GM12878 (cell line): ENCODE measurements around the gene CHD1L. TPM values are rescaled to one million over a fixed set of nuclear protein-coding genes. Genes with fewer than 3 reads are reported as not detected.

Source experiments
- ATAC-seq: fragments of 200-7000 bp; cut with Tn5 transposase; 3 replicates; pipeline ENCODE4 v1.9.1; 2020; ENCODE audit warnings: mild to moderate bottlenecking, moderate library complexity
- BruUV-seq: library from RNA; stranded (reverse); fragments of 400-500 nt; replicated peaks from 2 replicates; lab custom pipeline; 2021; lab: Mats Ljungman, UMichigan
- CTCF ChIA-PET: fragments of 300-600 bp; sonication (Branson Sonifier 250); formaldehyde crosslinking; extraction: SDS; loops from one replicate; lab custom pipeline; 2021; ENCODE audit warnings: inconsistent platforms; lab: Yijun Ruan, JAX
- POLR2A ChIA-PET: fragments of 350-600 bp; formaldehyde crosslinking; extraction: SDS; loops from one replicate; lab custom pipeline; 2021; ENCODE audit warnings: inconsistent platforms; lab: Charles Lee
- RAD21 ChIA-PET: fragments of 300-600 bp; sonication (Branson Sonifier 250); formaldehyde crosslinking; loops from one replicate; lab custom pipeline; 2023; ENCODE audit warnings: antibody characterized with exemption; ENCODE audit not compliant: unreplicated experiment; lab: Charles Lee
- SMC1A ChIA-PET: fragments of 300-600 bp; sonication (Branson Sonifier 250); formaldehyde crosslinking; loops from one replicate; lab custom pipeline; 2023; ENCODE audit not compliant: unreplicated experiment, uncharacterized antibody; lab: Charles Lee
- DNase-seq: peaks from one replicate; pipeline ENCODE4 v3.0.0-alpha.2; 2011; ENCODE audit warnings: low read depth, low spot score
- FAIRE-seq: peaks from 3 replicates; lab custom pipeline; 2011; peaks lifted over from hg19 to GRCh38; lab: Jason Lieb, UNC
- H2AFZ ChIP-seq: 2 replicates; pipeline ENCODE4 v1.6.0; 2011; ENCODE audit warnings: low read depth, low read length, control low read depth; ENCODE audit not compliant: control insufficient read depth
- H3K27ac ChIP-seq: 2 replicates; pipeline ENCODE4 v1.5.1; 2011; ENCODE audit warnings: control low read depth; ENCODE audit not compliant: control insufficient read depth, insufficient read depth
- H3K27me3 ChIP-seq, 2 experiments: replicated peaks in 1 of 2; 2 replicates each; pipeline versions ENCODE4 v1.6.0 to v1.6.1; 2011; ENCODE audit warnings: low read length in 1 of 2; ENCODE audit not compliant: control insufficient read depth in 2 of 2, insufficient read depth in 2 of 2
- H3K36me3 ChIP-seq, 2 experiments: 2 replicates each; pipeline ENCODE4 v1.5.1; 2011; ENCODE audit warnings: low read length in 1 of 2; ENCODE audit not compliant: control insufficient read depth in 2 of 2, insufficient read depth in 2 of 2
- H3K4me1 ChIP-seq: 2 replicates; pipeline ENCODE4 v1.6.1; 2011; ENCODE audit warnings: mild to moderate bottlenecking, low read length, moderate library complexity, mixed read lengths; ENCODE audit not compliant: control insufficient read depth, insufficient read depth
- H3K4me2 ChIP-seq: 2 replicates; pipeline ENCODE4 v1.6.0; 2011; ENCODE audit warnings: control low read depth; ENCODE audit not compliant: control insufficient read depth, insufficient read depth
- H3K4me3 ChIP-seq: fragments of 200-600 bp; sonication (generic); 2 replicates; pipeline ENCODE4 v1.5.1; 2016
- H3K79me2 ChIP-seq: 2 replicates; pipeline ENCODE4 v1.6.0; 2011; ENCODE audit warnings: low read length; ENCODE audit not compliant: control insufficient read depth, insufficient read depth
- H3K9ac ChIP-seq: 2 replicates; pipeline ENCODE4 v1.8.0; 2011; ENCODE audit warnings: low read length, control low read depth, mixed read lengths; ENCODE audit not compliant: control insufficient read depth, insufficient read depth
- H3K9me3 ChIP-seq: replicated peaks from 3 replicates; pipeline ENCODE4 v1.5.1; 2011; ENCODE audit warnings: mild to moderate bottlenecking, low read length; ENCODE audit not compliant: control insufficient read depth, insufficient read depth
- H4K20me1 ChIP-seq: 2 replicates; pipeline ENCODE4 v1.6.0; 2011; ENCODE audit not compliant: control insufficient read depth, insufficient read depth
- ASH2L ChIP-seq: fragments of 300-600, 200-600 bp; sonication (generic); IDR thresholded peaks from 2 replicates; pipeline ENCODE4 v1.6.1; 2017; ENCODE audit warnings: low read depth, mild to moderate bottlenecking, borderline replicate concordance
- BCLAF1 ChIP-seq: fragments of 450-650 bp; IDR thresholded peaks from 2 replicates; pipeline ENCODE4 v1.6.1; 2017; ENCODE audit warnings: antibody characterized with exemption, mild to moderate bottlenecking, moderate library complexity
- CHD1 ChIP-seq: IDR thresholded peaks from 2 replicates; pipeline ENCODE4 v1.6.1; 2012; ENCODE audit warnings: low read depth, low read length, improper control_type of control experiment
- E2F4 ChIP-seq: IDR thresholded peaks from 2 replicates; pipeline ENCODE4 v1.6.1; 2012; ENCODE audit warnings: low read depth, low read length, improper control_type of control experiment
- ETV6 ChIP-seq, 2 experiments: fragments of 450-650 bp in 1 of 2; IDR thresholded peaks in 1 of 2; conservative IDR thresholded peaks in 1 of 2; 2 replicates each; pipeline ENCODE4 v1.6.1; 2014; ENCODE audit warnings: antibody characterized with exemption in 1 of 2, borderline replicate concordance in 1 of 2, low read depth in 1 of 2, mild to moderate bottlenecking in 1 of 2, moderate library complexity in 1 of 2
- FOXK2 ChIP-seq: fragments of 450-650 bp; IDR thresholded peaks from 2 replicates; pipeline ENCODE4 v1.6.1; 2017; ENCODE audit warnings: mild to moderate bottlenecking, moderate library complexity
- GATAD2B ChIP-seq: fragments of 450-650 bp; conservative IDR thresholded peaks from 2 replicates; pipeline ENCODE4 v1.6.1; 2017; ENCODE audit warnings: low read depth, mild to moderate bottlenecking, moderate library complexity
- HCFC1 ChIP-seq: fragments of 150-350 bp; IDR thresholded peaks from 2 replicates; pipeline ENCODE4 v1.6.1; 2014; ENCODE audit warnings: low read length
- POLR2AphosphoS2 ChIP-seq: IDR thresholded peaks from 2 replicates; pipeline ENCODE4 v1.6.1; 2011; ENCODE audit warnings: low read depth, mild to moderate bottlenecking, low read length, improper control_type of control experiment, moderate library complexity
- POLR2AphosphoS5 ChIP-seq: IDR thresholded peaks from 2 replicates; pipeline ENCODE4 v1.6.1; 2011; ENCODE audit warnings: mild to moderate bottlenecking, low read length, inconsistent platforms
- PRDM15 ChIP-seq: fragments of 450-650 bp; formaldehyde crosslinking; IDR thresholded peaks from 2 replicates; pipeline ENCODE4 v1.4.0; 2020; ENCODE audit warnings: mild to moderate bottlenecking, moderate library complexity
- RFX5 ChIP-seq: IDR thresholded peaks from 2 replicates; pipeline ENCODE4 v1.6.1; 2011; ENCODE audit warnings: low read depth, low read length, improper control_type of control experiment
- SIN3A ChIP-seq: IDR thresholded peaks from 2 replicates; pipeline ENCODE4 v1.6.1; 2012; ENCODE audit warnings: low read depth, low read length, improper control_type of control experiment
- TCF7 ChIP-seq: IDR thresholded peaks from 2 replicates; pipeline ENCODE4 v1.6.1; 2014; ENCODE audit warnings: antibody characterized with exemption, borderline replicate concordance
- USF1 ChIP-seq: IDR thresholded peaks from 2 replicates; pipeline ENCODE4 v1.6.1; 2011; ENCODE audit warnings: borderline replicate concordance, low read depth, mild to moderate bottlenecking, moderate library complexity, mixed read lengths, low read length; ENCODE audit not compliant: insufficient read depth; ENCODE audit errors: extremely low read length
- ZNF274 ChIP-seq: IDR thresholded peaks from one replicate; pipeline ENCODE4 v1.8.0; 2011; ENCODE audit not compliant: insufficient read length, insufficient read depth
- whole genome bisulfite sequencing: methylation state at CpG from one replicate; pipeline ENCODE4 v1.1.6; 2016; ENCODE audit warnings: low lambda C conversion rate; ENCODE audit not compliant: insufficient replicate concordance, insufficient coverage; ENCODE audit errors: missing lambda C conversion rate; 5-methylcytosine and 5-hydroxymethylcytosine counted together
- in situ Hi-C: fragments of 300-500 bp; cut with MboI; formaldehyde crosslinking; loops from 9 replicates; pipeline ENCODE4 v1.14.3; 2018; ENCODE audit warnings: mixed read lengths
- intact Hi-C: fragments of 100-400 bp; cut with micrococcal nuclease; formaldehyde crosslinking; loops from one replicate; pipeline ENCODE4 v1.14.2; 2022; ENCODE audit not compliant: unreplicated experiment
- polyA plus RNA-seq, 11 experiments: library from polyadenylated mRNA; depleted of rRNA in 4 of 11; unstranded in 6 of 11; stranded (reverse) in 5 of 11; fragments of >200 nt; fragmentation: Nextera tagmentation in 4 of 11; fragmentation: Illumina TruSeq in 1 of 11; extraction: Ambion mirVana in 4 of 11; extraction: Trizol in 1 of 11; gene quantifications; 1 replicate in 1 of 11; 2 replicates in 10 of 11; pipeline versions ENCODE4 v1.2.1 to v1.2.3, GENCODE V29; 2011 to 2016; ENCODE audit warnings: inconsistent platforms in 2 of 11, missing spikeins in 2 of 11, low read depth in 1 of 11
- total RNA-seq, 4 experiments: library from RNA; depleted of rRNA in 3 of 4; stranded (reverse); fragments of >200 nt in 3 of 4; fragmentation: Illumina TruSeq in 1 of 4; extraction: Trizol in 1 of 4; gene quantifications; 2 replicates each; pipeline versions ENCODE4 v1.2.1 to v1.2.3, GENCODE V29; 2013 to 2021

Gene CHD1L
- total and polyA plus RNA-seq, 10 of the 15 experiments (the other 5 are each of a cell fraction or from before 2014, with no cell fraction given) = 21.2 to 54.2 (median 44.5) TPM

- TF ChIP-seq HCFC1 (no peak), ETV6 (conservative IDR thresholded peaks at IDR 0.05 in 1 of 2, IDR thresholded peaks at IDR 0.05 in 1 of 2; ENCODE audit: borderline replicate concordance in 1 of 2, low read depth in 1 of 2) (no peak), ASH2L (no peak), GATAD2B (no peak), PRDM15 (CRISPR knock-in tag) (no peak), POLR2AphosphoS5 (no peak), POLR2AphosphoS2 (no peak)
Measured at GRCh38 chr1:147213271-147213670, 29.2 kb upstream of the CHD1L start (continued).

- ATAC-seq = no peak
- SMC1A ChIA-PET = interaction anchor here (0.9 kb wide), 1 partner anchor 27 kb away, joined by 3 read pairs; no protein-coding TSS in a partner anchor
- no peak overlapping the region for H3K27ac ChIP-seq
- no peaks in the 10 kb centered on the region for H3K36me3 ChIP-seq
- no peaks in the 10 kb centered on the region for H3K9me3 ChIP-seq
- no peak overlapping the region for H3K4me3 ChIP-seq
- H3K79me2 ChIP-seq = no peaks in the 10 kb centered on the region
- H3K9ac ChIP-seq = no peak overlapping the region
- no peaks in the 10 kb centered on the region for H3K27me3 ChIP-seq
- no peaks in the 10 kb centered on the region for H3K4me1 ChIP-seq
- 28% methylated on average over 7 of the region's 7 CpGs for WGBS
- DNase-seq = no peak
- H2AFZ ChIP-seq = no peak overlapping the region
- CTCF ChIA-PET = no interaction called here
- H3K4me2 ChIP-seq = no peak overlapping the region
- FAIRE-seq = no peak
- intact Hi-C loops = no loop called here
- H4K20me1 ChIP-seq = no peaks in the 10 kb centered on the region
- BruUV-seq = no TSS peak
- POLR2A ChIA-PET = no interaction called here
- in situ Hi-C loops = no loop called here
- RAD21 ChIA-PET = interaction anchor here (0.6 kb wide), 1 partner anchor 271 kb away, joined by 3 read pairs; no protein-coding TSS in a partner anchor
- TF ChIP-seq SIN3A (no peak), FOXK2 (no peak), BCLAF1 (no peak), USF1 (no peak), CHD1 (no peak), E2F4 (no peak), TCF7 (no peak), ZNF274 (no peak), RFX5 (no peak)
Measured at GRCh38 chr1:147214325-147214724, 28.2 kb upstream of the CHD1L start.
